Keratinocyte (primary cell): ENCODE measurements around the gene ECHDC1.

Source experiments
- EZH2 ChIP-seq: IDR thresholded peaks from one replicate; pipeline ENCODE4 v1.6.1; 2012; ENCODE audit warnings: inconsistent platforms, mild to moderate bottlenecking, low read length, moderate library complexity
- TF ChIP-seq, protein P1 (sequence below), 3 experiments: IDR thresholded peaks in 1 of 3; conservative IDR thresholded peaks in 1 of 3; optimal IDR thresholded peaks in 1 of 3; 2 replicates in 2 of 3; 3 replicates in 1 of 3; pipeline versions ENCODE3 to v1.5.1; 2011; ENCODE audit warnings: low read length in 3 of 3, mild to moderate bottlenecking in 3 of 3, moderate library complexity in 2 of 3, control low read depth in 1 of 3, inconsistent platforms in 1 of 3; ENCODE audit not compliant: insufficient read depth in 2 of 3; ENCODE audit errors: extremely low read depth in 1 of 3

GRCh38 chr6:127255286-127255685, 88.1 kb downstream of the ECHDC1 start:
- TF ChIP-seq, protein P1, sequence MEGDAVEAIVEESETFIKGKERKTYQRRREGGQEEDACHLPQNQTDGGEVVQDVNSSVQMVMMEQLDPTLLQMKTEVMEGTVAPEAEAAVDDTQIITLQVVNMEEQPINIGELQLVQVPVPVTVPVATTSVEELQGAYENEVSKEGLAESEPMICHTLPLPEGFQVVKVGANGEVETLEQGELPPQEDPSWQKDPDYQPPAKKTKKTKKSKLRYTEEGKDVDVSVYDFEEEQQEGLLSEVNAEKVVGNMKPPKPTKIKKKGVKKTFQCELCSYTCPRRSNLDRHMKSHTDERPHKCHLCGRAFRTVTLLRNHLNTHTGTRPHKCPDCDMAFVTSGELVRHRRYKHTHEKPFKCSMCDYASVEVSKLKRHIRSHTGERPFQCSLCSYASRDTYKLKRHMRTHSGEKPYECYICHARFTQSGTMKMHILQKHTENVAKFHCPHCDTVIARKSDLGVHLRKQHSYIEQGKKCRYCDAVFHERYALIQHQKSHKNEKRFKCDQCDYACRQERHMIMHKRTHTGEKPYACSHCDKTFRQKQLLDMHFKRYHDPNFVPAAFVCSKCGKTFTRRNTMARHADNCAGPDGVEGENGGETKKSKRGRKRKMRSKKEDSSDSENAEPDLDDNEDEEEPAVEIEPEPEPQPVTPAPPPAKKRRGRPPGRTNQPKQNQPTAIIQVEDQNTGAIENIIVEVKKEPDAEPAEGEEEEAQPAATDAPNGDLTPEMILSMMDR (optimal IDR thresholded peaks at IDR 0.05 in 1 of 3, IDR thresholded peaks at IDR 0.05 in 1 of 3, conservative IDR thresholded peaks at IDR 0.05 in 1 of 3; ENCODE audit: extremely low read depth in 1 of 3, insufficient read depth in 2 of 3, low read length in 3 of 3) = no peak
- TF ChIP-seq EZH2 = no peak
